Activated naive CD8-positive, alpha-beta T cell treated with anti-CD3 and anti-CD28 coated beads, Interleukin-2, amount 50 U/mL, for 16 hours (primary cell): ENCODE results near the gene MRPS6.

Source experiments
- DNase-seq: peaks from one replicate; pipeline ENCODE4 v3.0.0-alpha.2; 2020; ENCODE audit warnings: low read depth, low spot score

The MRPS6 gene

GRCh38 chr21:34100337-34100736, 27.0 kb downstream of the MRPS6 start:
- no peak for DNase-seq

DNA sequence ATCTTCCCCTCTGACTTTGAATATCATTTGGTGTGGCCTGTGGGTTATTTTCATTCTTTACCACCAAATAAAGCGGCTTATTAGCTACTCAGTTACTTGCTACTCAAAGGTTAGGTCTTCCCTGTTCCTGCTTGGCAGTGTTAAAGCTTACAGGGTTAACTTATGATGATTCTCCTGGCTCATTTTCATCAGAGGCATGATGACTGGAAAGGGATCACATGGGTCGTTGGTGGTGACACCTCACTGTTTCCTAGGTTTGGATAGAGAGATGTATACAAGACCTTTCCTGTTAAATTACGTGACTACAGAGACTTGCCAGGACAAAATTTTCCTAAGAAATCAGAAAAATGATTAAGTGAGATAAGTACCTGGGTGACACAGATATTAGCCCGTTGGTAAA, 27.4 kb downstream of the MRPS6 start:
- no peak for DNase-seq

DNA sequence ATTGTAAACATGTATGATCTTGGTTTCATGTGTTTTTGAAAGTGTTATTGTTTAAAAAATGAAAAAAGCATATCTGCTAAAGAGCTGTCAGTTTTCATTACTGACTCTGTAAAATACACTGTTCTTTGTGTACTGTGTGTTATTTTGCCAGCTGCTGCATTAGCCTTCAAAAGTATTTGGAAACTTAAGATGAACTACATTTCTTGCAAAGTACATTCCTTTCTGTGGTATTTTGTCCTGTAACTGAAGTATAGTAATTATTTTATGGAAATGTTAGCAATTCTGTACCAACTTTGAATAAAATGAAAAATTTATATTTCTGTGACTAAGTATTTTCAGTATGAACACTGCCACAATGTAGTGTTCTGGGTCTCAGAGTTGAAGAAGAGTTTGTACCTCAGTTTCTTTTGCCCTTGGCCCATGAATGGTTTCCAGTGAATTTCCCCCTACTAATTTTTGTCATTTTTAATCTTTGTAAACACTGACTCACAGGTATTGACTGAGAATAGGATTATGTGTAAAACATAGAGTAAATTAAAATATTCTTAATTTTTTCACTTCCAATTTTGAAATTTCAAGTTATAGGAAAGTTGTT, 32.7 kb downstream of the MRPS6 start:
- DNase-seq: no peak

DNA sequence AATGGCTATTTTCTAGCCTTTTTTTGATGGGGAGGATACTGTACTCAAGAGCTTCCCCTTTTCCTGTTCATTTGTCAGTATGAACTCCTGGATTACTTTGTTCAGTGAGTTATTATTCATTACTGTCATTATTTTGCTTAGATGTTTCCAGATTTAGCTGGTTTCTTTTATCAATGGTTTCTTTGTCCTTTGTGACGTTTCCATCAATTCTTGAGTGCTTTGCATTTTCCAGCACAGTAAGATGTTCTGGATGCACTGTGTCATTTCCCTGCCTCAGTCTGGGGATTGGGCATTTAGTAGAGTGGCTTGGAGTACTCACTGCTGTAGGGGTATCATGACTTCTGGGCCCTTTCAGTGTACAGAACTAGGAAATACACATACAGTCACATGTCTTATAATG, 34.2 kb downstream of the MRPS6 start:
- no peak for DNase-seq

DNA sequence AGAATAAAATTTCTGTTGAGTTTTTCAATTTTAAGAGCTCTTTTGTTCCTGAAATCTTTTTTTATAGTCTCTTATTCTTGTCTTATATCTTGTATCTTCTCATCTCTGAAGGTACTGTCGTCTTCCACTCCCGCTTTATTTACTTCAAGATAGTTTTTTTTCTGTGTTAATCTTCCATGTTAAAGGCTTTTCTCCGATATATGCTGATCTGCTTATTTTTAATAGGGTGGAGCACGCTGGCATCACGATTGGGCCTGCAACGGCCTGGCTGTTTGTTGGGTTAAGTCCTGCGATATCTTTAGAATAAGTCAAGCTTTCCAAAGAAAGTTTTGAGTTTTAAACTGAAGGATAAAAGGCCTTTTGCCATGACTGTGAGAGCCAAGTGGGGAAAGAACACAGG, 35.7 kb downstream of the MRPS6 start:
- DNase-seq: no peak

DNA sequence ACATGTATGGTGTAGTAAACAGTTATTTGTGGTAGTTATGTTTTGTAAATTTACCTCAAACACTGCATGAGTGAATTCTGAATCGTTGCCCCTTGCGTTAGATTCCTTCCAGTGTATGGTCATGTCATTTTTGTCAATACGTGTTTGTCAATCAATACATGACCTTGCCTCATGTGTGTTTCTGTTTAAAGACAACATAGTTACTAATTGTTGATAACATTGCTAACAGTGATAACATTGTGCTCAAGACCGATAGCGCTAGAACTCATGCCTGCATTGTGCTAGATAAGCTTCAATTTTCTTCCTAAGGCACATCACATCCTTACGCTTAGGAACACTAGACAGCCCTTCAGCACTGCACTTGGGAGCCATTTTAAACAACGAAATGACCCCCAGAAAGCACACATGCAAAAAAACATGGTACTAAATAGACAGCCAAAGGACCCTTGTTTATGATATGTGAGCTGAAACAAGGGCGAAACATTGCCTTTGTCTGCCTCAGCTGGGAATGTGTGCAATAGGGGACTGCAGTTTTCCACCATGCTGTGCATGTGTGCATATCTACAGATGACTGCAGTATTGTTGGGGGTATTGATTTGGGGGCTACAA, 37.3 kb downstream of the MRPS6 start:
- no peak for DNase-seq

- DNase-seq: no peak
Measured at GRCh38 chr21:34112316-34113033, 39.1 kb downstream of the MRPS6 start.

- DNase-seq: no peak
Measured at GRCh38 chr21:34113842-34114241, 40.5 kb downstream of the MRPS6 start.

DNA sequence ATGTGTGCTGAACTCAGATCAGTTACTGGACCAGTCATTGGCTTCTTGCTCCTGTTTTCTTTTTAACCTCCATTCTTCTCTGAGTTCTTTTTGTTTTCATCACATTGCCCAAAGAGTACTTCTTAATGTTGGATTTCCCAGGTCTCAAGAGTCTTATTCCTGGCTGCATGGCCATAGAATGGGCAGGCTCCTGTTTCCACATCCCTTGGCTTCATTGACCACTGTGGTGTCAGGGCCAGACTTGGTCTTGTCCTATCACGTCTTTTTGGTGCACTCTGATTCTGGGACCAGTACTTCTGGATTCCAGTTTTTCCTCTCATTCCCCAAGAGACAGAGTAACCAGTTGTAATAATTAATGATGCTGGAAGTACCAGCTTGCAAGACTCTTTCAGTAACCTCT, 41.8 kb downstream of the MRPS6 start:
- no peak for DNase-seq

DNA sequence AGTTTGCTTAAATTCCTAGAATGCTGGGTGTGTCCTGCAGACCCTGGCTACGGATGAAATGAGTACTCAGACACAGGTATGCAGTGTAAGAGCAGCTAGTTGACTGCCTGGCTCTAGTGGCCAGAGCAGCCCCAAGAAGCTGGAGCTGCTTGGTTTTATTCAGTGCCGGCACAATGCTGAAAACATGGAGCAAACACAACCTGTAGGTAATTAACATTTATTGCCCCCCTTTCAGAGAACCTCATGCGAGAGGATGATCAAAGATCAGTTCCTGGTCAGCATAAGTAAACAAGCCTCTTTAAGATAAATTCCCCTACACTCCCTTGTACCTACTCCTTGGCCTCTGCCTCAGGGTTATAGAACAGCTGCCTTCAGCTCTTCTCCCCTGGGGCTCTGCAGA, 43.2 kb downstream of the MRPS6 start:
- no peak for DNase-seq

- DNase-seq: no peak
Measured at GRCh38 chr21:34120867-34121266, 47.5 kb downstream of the MRPS6 start.

DNA sequence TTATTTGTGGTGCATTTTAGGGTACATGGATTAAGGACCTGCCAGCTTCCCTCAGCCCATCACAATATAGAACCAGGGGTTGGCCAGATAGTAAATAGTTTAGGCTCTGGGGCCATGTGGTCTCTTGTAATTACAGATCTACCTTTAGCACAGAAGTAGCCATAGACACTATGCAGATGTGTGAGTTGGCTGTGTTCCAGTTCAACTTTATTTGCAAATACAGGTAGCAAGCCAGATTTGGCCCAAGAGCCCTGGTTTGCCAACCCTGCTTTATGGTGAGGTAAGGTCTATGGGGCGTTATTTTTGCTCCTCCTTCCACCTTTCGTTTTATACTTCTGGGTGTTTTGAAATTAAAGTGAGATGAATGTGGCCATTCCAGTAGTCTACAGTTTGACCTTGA, 48.7 kb downstream of the MRPS6 start:
- no peak for DNase-seq

DNA sequence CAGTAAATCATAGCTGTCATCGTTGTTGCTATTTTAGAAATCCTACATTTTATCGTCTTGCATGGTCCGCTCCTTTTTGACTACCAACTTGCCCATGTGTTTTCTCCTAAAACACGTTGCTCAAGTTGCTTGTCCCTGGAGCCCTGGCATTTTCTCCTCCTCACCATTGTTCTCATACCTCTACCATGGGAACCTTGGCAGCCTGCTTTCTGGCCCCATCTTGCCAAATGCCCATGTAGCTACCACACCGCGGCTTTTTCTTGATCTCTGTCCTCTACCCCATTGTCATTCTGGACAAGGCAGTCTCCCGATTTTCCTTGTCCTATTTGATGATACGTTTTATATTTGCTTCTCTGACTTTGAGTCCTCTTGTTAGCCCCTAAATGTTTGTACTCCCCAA, 50.2 kb downstream of the MRPS6 start:
- DNase-seq: no peak

DNA sequence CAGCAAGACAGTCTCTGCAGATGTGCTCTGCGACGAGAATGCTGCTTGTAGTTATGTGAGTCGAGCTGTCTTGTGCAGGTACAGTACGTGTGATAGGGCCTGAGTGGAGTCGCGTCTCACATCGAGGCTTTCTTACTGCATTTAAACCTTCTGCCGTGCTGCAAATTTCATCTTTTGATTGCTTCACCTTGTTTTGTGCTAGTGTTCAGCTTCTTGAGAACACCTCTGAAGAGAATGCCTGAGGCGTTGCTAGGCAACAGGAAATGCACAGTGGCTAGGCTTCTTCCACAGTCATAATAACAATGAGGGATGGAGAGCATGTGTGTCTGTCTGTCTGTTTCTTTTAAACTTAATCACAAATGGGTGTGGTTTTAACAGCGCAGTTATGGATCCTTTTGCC, 52.9 kb downstream of the MRPS6 start:
- no peak for DNase-seq

DNA sequence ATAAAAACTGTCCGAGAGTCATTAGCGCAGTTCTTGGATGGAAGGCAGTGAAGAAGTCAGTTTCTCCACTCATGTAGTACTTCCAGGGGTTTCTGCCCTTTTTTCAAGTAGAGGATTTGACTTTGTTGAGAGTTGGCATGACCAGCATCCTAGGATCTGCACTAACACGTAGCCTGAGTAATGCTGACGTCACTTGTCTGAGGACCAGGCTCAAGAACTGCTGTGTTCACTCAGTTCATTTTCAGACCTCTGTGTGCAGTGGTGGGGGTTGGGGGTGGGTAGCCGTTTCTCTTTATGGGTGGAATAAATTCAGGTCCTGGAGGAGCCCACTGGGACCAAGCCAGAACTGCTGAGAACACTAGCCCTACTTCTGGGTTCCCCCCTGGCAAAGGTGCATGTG, 53.3 kb downstream of the MRPS6 start:
- DNase-seq: no peak

GRCh38 chr21:34128124-34128523, 54.7 kb downstream of the MRPS6 start:
- DNase-seq: no peak

DNA sequence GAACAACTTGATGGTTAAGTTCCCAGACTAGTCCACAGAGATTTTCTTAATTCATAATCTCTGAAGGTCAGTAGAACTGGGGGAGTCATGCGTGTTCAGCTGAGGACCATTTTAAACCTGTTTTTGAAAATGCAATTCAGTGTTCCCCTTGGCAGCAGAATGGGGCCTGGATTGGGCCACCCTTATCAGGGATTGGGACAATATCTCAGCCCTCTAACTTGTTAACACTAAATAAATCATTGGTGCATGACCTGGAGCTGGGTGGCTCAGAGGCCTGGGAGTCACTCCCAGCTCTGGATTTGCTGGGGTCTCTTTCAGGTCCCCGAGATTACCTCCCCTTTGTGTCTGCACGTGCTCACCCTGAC, 55.3 kb downstream of the MRPS6 start:
- no peak for DNase-seq

DNA sequence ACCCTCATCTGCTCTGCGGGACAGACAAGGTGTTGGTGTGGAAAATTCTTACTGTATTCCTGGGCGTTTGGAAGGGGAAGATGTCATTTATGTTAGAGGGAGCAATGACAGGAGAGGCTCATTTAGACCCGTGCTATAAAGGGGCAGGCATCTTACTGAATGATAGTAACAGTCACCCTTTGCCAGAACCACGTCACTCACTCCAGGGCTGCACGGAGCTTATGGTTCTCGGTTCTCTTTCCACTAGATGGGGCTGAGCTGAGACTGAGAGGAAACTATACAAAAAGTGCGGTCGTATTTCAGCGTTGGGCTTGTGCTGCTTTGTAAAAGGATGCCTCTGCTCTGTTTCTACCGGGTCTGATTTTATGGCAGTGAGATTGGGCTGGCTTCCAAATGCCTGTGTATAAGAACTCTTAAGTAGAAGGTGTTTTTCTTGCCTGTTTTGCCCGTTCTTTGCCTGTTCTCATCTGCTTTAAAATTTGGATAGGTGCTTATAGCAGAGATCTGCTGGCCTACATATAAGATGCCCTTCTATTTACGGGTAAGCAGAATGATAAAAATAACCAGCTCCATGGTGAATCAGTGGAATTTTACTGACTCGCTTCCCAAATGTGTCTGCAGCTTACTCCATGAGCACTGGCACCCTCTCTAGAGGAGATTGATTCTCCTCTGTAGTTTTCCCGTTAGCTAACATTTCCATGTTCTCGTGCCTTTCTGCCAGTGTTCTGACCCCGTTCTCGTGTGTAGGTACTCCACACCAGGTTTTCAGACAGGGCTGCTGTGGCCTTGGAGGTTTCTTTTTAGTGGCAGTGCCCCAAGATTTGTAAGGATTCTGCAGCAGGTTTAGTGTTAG, 55.9 kb downstream of the MRPS6 start:
- DNase-seq: peak; percentile 50

- DNase-seq: no peak
Measured at GRCh38 chr21:34129901-34130715, 56.7 kb downstream of the MRPS6 start.

DNA sequence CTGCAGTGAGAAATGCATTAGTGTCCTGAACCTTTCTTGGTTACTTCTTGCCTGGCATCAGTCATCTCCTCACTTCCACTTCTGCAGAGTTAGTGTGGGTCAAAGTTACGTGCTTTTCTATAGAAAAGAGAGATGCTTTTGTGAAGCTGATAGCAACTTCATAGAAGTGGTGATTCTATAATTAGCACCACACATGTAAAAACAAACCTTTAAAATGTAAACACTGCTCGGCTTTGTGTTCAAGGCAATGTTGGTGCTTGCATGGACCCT, 57.3 kb downstream of the MRPS6 start:
- no peak for DNase-seq

DNA sequence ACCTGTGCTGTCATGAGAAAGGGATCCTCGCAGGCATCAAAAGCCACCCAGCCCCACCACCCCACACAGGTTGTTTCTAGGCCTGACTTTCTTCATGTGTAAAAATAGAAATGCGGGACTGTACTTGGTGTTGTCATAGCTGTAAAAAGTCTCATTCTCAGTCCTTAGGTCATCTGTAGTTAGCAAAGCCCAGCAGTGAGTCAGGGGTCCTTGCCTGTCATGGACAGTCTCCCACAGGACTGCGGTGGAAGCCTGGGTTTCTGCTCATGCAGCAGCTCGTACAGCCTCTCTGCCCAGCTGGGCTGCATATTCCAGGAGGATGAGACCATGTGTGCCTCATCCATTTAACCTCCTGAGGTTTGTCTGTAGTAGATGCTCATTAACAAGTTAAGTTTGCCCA, 58.2 kb downstream of the MRPS6 start:
- no peak for DNase-seq

DNA sequence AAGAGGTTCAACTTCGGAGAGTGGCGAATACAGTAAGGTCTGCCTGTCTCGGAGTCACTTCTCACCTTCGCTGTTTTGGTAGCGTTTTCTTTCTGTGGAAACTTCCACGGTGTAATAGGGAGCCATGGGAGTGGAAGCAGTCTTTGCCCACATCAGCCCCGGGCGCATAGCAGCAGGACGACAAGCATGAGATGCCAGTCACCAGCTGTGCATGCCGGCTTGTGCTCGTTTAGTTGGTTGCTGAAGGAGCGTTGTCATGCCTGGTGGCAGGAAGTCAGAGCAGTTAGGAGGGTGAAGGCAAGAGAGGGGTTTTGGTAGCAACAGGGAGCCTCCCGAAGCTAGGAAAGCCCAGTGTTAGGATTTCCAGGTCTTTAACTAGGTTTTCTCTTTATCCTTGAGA, 58.8 kb downstream of the MRPS6 start:
- DNase-seq: no peak
